ENCODE measurements around the gene CCBE1.

Gene CCBE1

GRCh38 chr18:59620381-59620780 is 76.8 kb downstream of the CCBE1 start:
- H3K27ac Mint-ChIP-seq: no peak overlapping the region
- H3K4me1 Mint-ChIP-seq: no peaks in the 10 kb centered on the region
- no peak overlapping the region for H3K4me3 Mint-ChIP-seq

GRCh38 chr18:59619816-59620215 is 77.4 kb downstream of the CCBE1 start:
- H3K27ac Mint-ChIP-seq: no peak overlapping the region
- ATAC-seq (ENCODE audit: low read depth) (no peak), DNase-seq (ENCODE audit: low spot score in 2 of 2) (no peak)
- no peak overlapping the region for H3K4me3 Mint-ChIP-seq
- no peaks in the 10 kb centered on the region for H3K36me3 Mint-ChIP-seq
- H3K27me3 Mint-ChIP-seq: peaks cover 13% of the 10 kb centered on the region
- H3K4me1 Mint-ChIP-seq: no peaks in the 10 kb centered on the region
- no peaks in the 10 kb centered on the region for H3K9me3 Mint-ChIP-seq

More at GRCh38 chr18:59620381-59620780, 76.8 kb downstream of the CCBE1 start:
- Mint-ChIP-seq H3K9me3 (no peaks in the 10 kb centered on the region), H3K36me3 (no peaks in the 10 kb centered on the region), H3K27me3 (peaks cover 8% of the 10 kb centered on the region)
- ATAC-seq (ENCODE audit: low read depth) (no peak), DNase-seq (ENCODE audit: low spot score in 2 of 2) (no peak)

GRCh38 chr18:59617468-59617932 is 79.7 kb downstream of the CCBE1 start:
- H3K27ac Mint-ChIP-seq: no peak overlapping the region
- H3K4me1 Mint-ChIP-seq: no peaks in the 10 kb centered on the region
- no peak for ATAC-seq (ENCODE audit: low read depth)
- H3K27me3 Mint-ChIP-seq: peaks cover 13% of the 10 kb centered on the region
- H3K9me3 Mint-ChIP-seq: no peaks in the 10 kb centered on the region
- DNase-seq (ENCODE audit: low spot score in 2 of 2): no peak
- no peak overlapping the region for H3K4me3 Mint-ChIP-seq
- no peaks in the 10 kb centered on the region for H3K36me3 Mint-ChIP-seq

- Mint-ChIP-seq H3K27me3 (peaks cover 10% of the 10 kb centered on the region), H3K4me3 (no peak overlapping the region), H3K4me1 (no peaks in the 10 kb centered on the region), H3K27ac (no peak overlapping the region), H3K9me3 (no peaks in the 10 kb centered on the region), H3K36me3 (no peaks in the 10 kb centered on the region)
- no peak for ATAC-seq (ENCODE audit: low read depth)
- DNase-seq (ENCODE audit: low spot score in 2 of 2): no peak
Measured at GRCh38 chr18:59616501-59616900, 80.7 kb downstream of the CCBE1 start.

GRCh38 chr18:59613903-59614302 is 83.3 kb downstream of the CCBE1 start:
- ATAC-seq (ENCODE audit: low read depth): no peak
- H3K36me3 Mint-ChIP-seq: no peaks in the 10 kb centered on the region

GRCh38 chr18:59612381-59612780 is 84.8 kb downstream of the CCBE1 start:
- DNase-seq (ENCODE audit: low spot score in 2 of 2): no peak
- H3K27ac Mint-ChIP-seq: no peak overlapping the region
- no peak for ATAC-seq (ENCODE audit: low read depth)
- H3K36me3 Mint-ChIP-seq: no peaks in the 10 kb centered on the region
- no peak overlapping the region for H3K4me3 Mint-ChIP-seq
- H3K9me3 Mint-ChIP-seq: peaks cover 3% of the 10 kb centered on the region
- peaks cover 11% of the 10 kb centered on the region for H3K27me3 Mint-ChIP-seq
- H3K4me1 Mint-ChIP-seq: no peaks in the 10 kb centered on the region

More at GRCh38 chr18:59613903-59614302, 83.3 kb downstream of the CCBE1 start:
- Mint-ChIP-seq H3K4me3 (no peak overlapping the region), H3K27ac (no peak overlapping the region), H3K27me3 (peaks cover 11% of the 10 kb centered on the region), H3K9me3 (peaks cover 3% of the 10 kb centered on the region), H3K4me1 (no peaks in the 10 kb centered on the region)
- DNase-seq (ENCODE audit: low spot score in 2 of 2): no peak

- H3K27ac Mint-ChIP-seq: no peak overlapping the region
- H3K4me3 Mint-ChIP-seq: no peak overlapping the region
- ATAC-seq (ENCODE audit: low read depth) (no peak), DNase-seq (ENCODE audit: low spot score in 2 of 2) (no peak)
- no peaks in the 10 kb centered on the region for H3K36me3 Mint-ChIP-seq
- peaks cover 3% of the 10 kb centered on the region for H3K9me3 Mint-ChIP-seq
- H3K27me3 Mint-ChIP-seq: peaks cover 11% of the 10 kb centered on the region
- H3K4me1 Mint-ChIP-seq: no peaks in the 10 kb centered on the region
Measured at GRCh38 chr18:59610546-59611140, 86.6 kb downstream of the CCBE1 start.

GRCh38 chr18:59609654-59610053 is 87.6 kb downstream of the CCBE1 start:
- peaks cover 5% of the 10 kb centered on the region for H3K27me3 Mint-ChIP-seq
- ATAC-seq (ENCODE audit: low read depth): no peak
- no peaks in the 10 kb centered on the region for H3K36me3 Mint-ChIP-seq
- no peaks in the 10 kb centered on the region for H3K4me1 Mint-ChIP-seq
- no peak overlapping the region for H3K4me3 Mint-ChIP-seq
- no peak overlapping the region for H3K27ac Mint-ChIP-seq
- no peak for DNase-seq (ENCODE audit: low spot score in 2 of 2)
- H3K9me3 Mint-ChIP-seq: peaks cover 3% of the 10 kb centered on the region

GRCh38 chr18:59607471-59607870 is 89.8 kb downstream of the CCBE1 start:
- Mint-ChIP-seq H3K27me3 (peaks cover 4% of the 10 kb centered on the region), H3K9me3 (peaks cover 3% of the 10 kb centered on the region), H3K4me3 (no peak overlapping the region), H3K27ac (no peak overlapping the region), H3K36me3 (no peaks in the 10 kb centered on the region), H3K4me1 (no peaks in the 10 kb centered on the region)
- DNase-seq (ENCODE audit: low spot score in 2 of 2) (no peak), ATAC-seq (ENCODE audit: low read depth) (no peak)

- Mint-ChIP-seq H3K27ac (no peak overlapping the region), H3K36me3 (no peaks in the 10 kb centered on the region), H3K4me1 (no peaks in the 10 kb centered on the region), H3K4me3 (no peak overlapping the region), H3K9me3 (peaks cover 3% of the 10 kb centered on the region), H3K27me3 (peaks cover 4% of the 10 kb centered on the region)
- DNase-seq (ENCODE audit: low spot score in 2 of 2) (no peak), ATAC-seq (ENCODE audit: low read depth) (no peak)
Measured at GRCh38 chr18:59607078-59607379, 90.2 kb downstream of the CCBE1 start.

- no peak for ATAC-seq (ENCODE audit: low read depth)
- Mint-ChIP-seq H3K4me3 (no peak overlapping the region), H3K9me3 (peaks cover 3% of the 10 kb centered on the region), H3K36me3 (no peaks in the 10 kb centered on the region), H3K27ac (no peak overlapping the region), H3K4me1 (no peaks in the 10 kb centered on the region), H3K27me3 (peaks cover 4% of the 10 kb centered on the region)
- DNase-seq (ENCODE audit: low spot score in 2 of 2): no peak
Measured at GRCh38 chr18:59606193-59607077, 90.8 kb downstream of the CCBE1 start.

GRCh38 chr18:59605633-59606192 is 91.5 kb downstream of the CCBE1 start:
- no peak overlapping the region for H3K27ac Mint-ChIP-seq
- H3K4me1 Mint-ChIP-seq: no peaks in the 10 kb centered on the region
- ATAC-seq (ENCODE audit: low read depth) (no peak), DNase-seq (ENCODE audit: low spot score in 2 of 2) (no peak)
- H3K27me3 Mint-ChIP-seq: peaks cover 4% of the 10 kb centered on the region
- H3K36me3 Mint-ChIP-seq: no peaks in the 10 kb centered on the region
- H3K4me3 Mint-ChIP-seq: no peak overlapping the region
- peaks cover 3% of the 10 kb centered on the region for H3K9me3 Mint-ChIP-seq

- H3K4me1 Mint-ChIP-seq: no peaks in the 10 kb centered on the region
- no peak overlapping the region for H3K27ac Mint-ChIP-seq
- DNase-seq (ENCODE audit: low spot score in 2 of 2) (no peak), ATAC-seq (ENCODE audit: low read depth) (no peak)
- H3K9me3 Mint-ChIP-seq: peaks cover 3% of the 10 kb centered on the region
- peaks cover 4% of the 10 kb centered on the region for H3K27me3 Mint-ChIP-seq
- no peaks in the 10 kb centered on the region for H3K36me3 Mint-ChIP-seq
- no peak overlapping the region for H3K4me3 Mint-ChIP-seq
Measured at GRCh38 chr18:59604877-59605276, 92.3 kb downstream of the CCBE1 start.

- Mint-ChIP-seq H3K4me1 (no peaks in the 10 kb centered on the region), H3K27me3 (no peaks in the 10 kb centered on the region)
- ATAC-seq (ENCODE audit: low read depth): no peak
Measured at GRCh38 chr18:59597049-59597448, 100.2 kb downstream of the CCBE1 start.

More at GRCh38 chr18:59597049-59597448, 100.2 kb downstream of the CCBE1 start:
- Mint-ChIP-seq H3K27ac (no peak overlapping the region), H3K4me3 (no peak overlapping the region), H3K36me3 (no peaks in the 10 kb centered on the region), H3K9me3 (peaks cover 1% of the 10 kb centered on the region)
- no peak for DNase-seq (ENCODE audit: low spot score in 2 of 2)

Measured in memory B cell (primary cell).